Epithelial cell of prostate (primary cell): ENCODE results near the gene CST9L.
A peak's percentile ranks its signal among the peaks of the same experiment; 100 is the strongest.
"Not testable (repeated sequence)": the region's sequence is repeated elsewhere in the genome, so short reads cannot be mapped to it uniquely, and the experiment has no call there.

ENCODE experiments used
- DNase-seq: peaks from one replicate; pipeline ENCODE4 v3.0.0-alpha.2; 2011; ENCODE audit warnings: low read depth, low spot score
- H3K27ac ChIP-seq: fragments of 450-650 bp; 2 replicates; pipeline ENCODE4 v1.5.1; 2017; ENCODE audit warnings: mild to moderate bottlenecking

Gene CST9L

DNA sequence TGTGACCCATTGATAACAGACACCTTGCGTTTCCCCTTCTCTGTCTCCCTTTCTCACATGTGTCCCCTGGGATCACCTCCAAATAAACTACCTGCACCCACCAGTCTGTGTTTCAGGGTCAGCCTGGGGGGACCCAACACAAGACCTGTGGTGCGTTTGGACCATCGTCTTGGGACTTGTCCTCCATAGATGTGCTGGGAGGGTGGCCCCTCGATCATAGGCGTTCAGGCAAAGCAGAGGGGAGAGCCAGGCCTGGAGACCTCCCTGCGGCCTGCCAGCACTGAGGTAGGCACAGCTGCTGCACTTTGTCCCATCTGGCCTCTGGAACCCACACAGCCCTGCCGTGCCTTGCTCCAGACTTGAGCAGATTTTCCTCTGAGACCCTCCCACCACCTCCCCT lies 19.3 kb upstream of the CST9L start:
- peak overlapping the region; percentile 54 for H3K27ac ChIP-seq
- DNase-seq = no peak

DNA sequence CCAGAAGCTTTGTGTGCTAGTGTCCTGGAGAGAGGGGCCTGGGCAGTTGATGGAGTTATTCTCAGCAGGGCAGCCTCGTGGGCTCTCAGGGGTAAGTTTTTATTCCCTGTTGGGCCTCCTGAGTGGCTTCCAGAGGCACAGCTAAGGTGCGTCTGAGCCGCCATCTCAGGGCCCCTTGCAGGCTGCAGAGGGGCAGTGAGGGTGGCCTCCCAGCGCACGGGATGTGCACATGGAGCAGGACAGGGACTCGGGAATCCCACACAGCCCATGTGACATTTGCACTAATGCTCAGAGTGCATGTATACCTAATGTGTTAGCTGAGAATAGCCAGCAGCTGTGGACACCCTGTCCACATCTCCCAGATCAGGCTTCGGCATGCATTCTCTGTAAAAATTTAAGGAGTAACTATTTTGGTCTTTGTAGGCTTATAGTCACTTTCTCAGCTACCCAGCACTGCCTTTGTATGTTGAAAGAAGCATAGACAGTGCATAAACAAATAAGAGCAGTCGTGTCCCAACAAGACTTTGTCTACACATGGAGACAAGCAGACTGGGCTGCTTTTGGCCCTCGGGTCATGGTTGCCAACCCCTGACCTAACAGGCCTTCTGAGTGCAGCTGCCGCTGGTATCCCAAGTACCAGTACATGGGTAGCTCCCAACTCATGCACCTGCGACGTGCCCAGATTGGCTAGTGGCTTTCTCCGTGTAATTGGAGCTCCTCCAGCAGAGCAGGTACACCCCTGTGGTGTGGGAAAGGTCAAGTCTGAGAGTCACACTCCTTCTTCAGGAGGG lies 18.6 kb upstream of the CST9L start:
- H3K27ac ChIP-seq = peak overlapping the region; percentile 54
- DNase-seq = no peak

DNA sequence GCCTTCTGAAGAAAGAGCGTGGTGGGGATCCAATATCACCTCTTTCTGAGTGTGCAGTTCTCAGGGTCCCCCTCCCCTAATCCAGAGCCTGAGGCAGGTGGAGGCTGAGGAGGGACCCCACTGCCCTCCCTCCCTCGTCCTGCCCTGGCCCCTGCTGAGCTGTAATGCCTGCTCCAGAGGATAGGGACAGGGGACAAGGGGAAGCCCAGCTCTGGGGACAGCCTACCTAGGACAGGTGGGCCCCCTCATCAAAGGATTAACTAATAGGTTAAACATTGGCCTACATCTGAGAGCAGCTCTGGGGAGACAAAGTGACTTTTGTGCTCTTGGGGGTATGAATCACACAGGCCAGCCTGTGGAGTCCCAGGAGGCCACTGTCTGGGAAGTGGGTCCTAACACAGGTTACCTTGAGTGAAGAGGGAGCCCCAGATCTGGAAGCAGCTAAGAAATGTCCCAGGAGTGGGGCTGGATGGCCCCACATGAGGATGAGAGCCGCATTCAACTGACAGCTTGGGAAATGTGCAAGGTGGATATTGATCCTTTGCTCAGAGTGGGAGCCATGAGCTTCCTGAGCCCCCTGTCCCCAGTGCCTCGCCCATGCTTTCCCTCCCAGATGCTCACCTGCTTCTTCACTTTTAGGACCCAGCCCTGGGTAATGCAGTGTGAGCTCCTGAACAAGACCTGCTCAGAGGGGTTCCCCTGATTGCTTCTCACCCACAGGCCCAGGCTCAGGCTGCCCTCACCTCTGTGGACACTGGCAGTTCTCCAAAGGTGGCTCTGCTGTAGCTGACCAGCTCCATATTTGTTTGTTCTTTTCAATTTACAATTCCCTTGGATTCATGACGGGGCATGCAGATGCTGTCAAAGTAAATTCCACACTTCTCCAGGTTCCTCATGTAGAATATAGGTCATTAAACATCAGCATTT lies 17.8 kb upstream of the CST9L start:
- no peak for DNase-seq
- H3K27ac ChIP-seq = peak overlapping the region; percentile 54

GRCh38 chr20:23585449-23585807 lies 17.1 kb upstream of the CST9L start:
- H3K27ac ChIP-seq = peak overlapping the region; percentile 64
- no peak for DNase-seq

DNA sequence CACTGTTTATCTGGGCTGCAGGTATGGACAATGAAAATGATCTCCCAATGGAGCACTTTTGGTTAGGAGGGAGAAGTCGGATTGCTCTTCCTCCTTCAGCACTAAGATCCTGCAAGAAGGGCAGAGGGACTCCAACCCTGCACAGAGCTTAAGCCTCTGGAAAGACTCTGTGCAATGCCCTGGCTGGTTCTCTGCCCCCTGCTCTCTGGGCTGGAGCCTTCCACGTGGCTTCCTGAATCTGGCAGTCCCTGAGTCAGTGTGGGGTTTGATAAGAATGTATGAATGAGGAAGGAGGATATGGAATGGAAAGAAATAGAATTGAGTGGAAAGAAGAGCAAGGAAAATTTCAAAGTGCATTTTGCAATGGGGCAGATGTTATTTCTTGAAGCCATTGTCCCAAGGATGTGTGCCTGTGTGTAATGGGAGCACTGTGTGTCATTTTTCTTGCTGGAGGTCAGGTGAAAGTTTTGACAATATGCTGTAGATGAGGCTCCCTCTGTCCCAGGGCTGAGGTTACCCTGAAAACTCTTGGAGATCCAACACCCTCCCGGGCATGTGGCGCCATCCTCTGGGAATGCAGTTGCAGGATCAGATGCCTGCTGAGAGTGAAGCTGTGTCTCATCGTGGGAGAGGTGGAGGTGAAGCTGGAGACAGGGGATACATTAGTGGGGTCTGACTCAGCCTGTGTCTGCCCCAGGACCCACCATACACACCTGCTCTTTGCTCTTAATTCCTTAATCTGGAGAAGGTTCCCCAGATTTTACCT lies 16.3 kb upstream of the CST9L start:
- DNase-seq = no peak
- peak overlapping the region; percentile 64 for H3K27ac ChIP-seq

DNA sequence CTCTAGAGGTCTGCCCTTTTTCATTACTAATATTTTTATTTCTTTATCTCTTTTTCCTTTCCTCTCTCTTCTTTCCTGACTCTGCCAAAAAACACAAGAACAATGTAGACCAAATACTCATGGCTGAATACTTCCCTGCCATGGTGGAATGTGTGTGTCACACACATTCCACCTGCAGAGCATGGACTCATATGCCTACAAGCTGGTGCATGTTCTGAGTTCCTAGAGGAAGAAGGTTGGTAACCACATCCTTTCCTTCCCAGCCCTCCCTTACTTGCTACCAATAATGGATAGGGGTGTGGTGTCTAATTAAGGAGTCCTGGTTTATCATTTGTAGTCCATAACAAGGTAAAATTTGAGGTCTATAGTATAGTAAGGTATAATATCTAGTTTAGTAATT lies 15.2 kb upstream of the CST9L start:
- DNase-seq = peak; percentile 91

DNA sequence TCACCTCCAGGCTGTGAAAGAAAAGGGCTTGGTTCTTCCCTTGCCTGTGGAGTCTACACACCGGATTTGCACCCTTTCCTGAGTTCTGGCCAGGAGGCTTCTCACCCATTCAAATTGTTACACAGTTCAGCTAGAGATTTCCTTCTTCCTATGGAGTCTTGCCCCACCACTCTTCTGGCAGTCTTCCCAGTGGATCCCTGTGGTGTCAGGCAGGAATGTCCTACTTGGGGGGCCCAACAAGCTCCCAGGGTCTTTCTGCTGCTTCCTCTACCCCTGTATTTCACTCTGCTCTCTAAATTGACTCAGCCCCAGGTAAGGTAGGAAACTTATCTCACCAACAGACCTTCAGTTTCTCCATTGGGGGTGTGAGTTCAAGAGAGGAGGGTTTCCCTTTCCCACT lies 14.0 kb upstream of the CST9L start:
- DNase-seq = no peak
- H3K27ac ChIP-seq = peak overlapping the region; percentile 64

More for the DNA sequence above, 15.2 kb upstream of the CST9L start:
- peak overlapping the region; percentile 64 for H3K27ac ChIP-seq

GRCh38 chr20:23581833-23582232 lies 13.5 kb upstream of the CST9L start:
- not testable (repeated sequence) for DNase-seq
- H3K27ac ChIP-seq = peak overlapping the region; percentile 64

GRCh38 chr20:23574977-23575376 lies 6.7 kb upstream of the CST9L start:
- DNase-seq = no peak
- H3K27ac ChIP-seq = no peak overlapping the region

GRCh38 chr20:23570178-23570760 lies 2.0 kb upstream of the CST9L start:
- no peak overlapping the region for H3K27ac ChIP-seq
- DNase-seq = no peak

DNA sequence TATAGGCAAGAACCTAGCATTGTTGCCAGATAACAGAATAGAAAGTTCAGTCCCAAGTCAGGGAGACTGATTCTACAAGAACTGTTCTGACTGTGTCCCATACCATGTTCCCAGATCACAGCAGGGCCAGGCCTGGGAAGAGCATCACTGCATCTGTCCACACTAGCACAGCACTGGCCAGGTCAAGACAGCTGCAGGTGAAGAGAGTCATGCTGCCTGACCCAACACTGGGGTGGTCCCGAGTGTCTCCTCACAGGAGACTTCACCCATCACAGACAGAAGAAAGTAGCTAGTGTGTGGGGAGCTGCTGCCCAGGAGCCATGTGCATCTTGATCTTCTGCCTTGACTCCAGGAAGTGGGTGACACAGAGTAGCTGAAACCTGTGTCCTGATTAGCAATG lies 1.3 kb upstream of the CST9L start:
- DNase-seq = no peak

GRCh38 chr20:23568971-23569330 lies 667 bp upstream of the CST9L start:
- DNase-seq = no peak
- H3K27ac ChIP-seq = no peak overlapping the region

More for the DNA sequence above, 1.3 kb upstream of the CST9L start:
- no peak overlapping the region for H3K27ac ChIP-seq

DNA sequence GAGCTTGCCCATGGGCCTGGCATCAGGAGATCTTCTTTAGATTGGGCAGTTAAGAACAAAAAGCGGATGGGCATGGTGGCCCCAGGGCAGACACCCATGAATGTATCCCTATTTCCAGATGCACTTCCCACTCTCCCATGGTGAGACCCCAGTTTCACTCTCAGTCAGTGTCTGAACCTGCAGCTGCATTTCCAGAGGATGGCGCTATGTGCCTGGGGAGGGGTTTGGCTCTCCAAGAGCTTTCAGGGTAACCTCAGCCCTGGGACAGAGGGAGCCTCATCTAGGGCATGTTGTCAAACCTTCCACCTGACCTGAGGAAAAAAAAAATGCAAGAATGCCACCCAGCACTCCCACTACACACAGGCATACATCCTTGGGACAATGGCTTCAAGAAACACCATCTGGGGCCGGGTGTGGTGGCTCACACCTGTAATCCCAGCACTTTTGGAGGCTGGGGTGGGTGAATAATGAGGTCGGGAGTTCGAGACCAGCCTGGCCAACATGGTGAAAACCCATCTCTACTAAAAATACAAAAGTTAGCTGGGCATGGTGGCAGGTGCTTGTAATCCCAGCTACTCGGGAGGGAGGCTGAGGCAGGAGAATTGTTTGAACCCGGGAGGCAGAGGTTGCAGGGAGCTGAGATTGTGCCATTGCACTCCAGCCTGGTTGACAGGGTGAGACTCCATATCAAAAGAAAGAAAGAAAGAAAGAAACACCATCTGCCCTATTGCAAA lies 1.9 kb downstream of the CST9L start:
- DNase-seq = no peak
- no peak overlapping the region for H3K27ac ChIP-seq

GRCh38 chr20:23565503-23566045 lies 2.7 kb downstream of the CST9L start:
- no peak for DNase-seq
- no peak overlapping the region for H3K27ac ChIP-seq

DNA sequence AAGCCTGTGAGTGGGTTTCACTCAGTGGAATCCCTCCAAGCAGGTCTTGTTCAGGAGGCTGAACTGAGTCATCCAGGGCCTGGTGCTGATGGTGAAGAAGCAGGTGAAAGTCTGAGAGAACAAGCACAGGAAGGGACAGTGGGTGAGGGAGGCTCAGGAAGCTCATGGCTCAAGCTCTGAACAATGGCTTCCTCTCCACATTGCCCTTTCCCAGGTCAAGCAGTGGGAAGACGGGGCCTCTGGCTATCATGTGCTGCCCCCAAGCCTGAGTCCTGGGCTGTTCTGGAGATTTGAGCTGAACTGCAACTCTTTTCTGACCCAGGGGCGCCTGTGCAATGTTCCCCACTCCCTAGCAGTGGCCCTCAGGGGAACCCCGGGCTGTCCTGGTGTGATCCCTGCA lies 3.4 kb downstream of the CST9L start:
- no peak overlapping the region for H3K27ac ChIP-seq
- DNase-seq = no peak

- H3K27ac ChIP-seq = no peak overlapping the region
- no peak for DNase-seq
These were observed 5.5 kb downstream of the CST9L start for GRCh38 chr20:23562721-23563342.

DNA sequence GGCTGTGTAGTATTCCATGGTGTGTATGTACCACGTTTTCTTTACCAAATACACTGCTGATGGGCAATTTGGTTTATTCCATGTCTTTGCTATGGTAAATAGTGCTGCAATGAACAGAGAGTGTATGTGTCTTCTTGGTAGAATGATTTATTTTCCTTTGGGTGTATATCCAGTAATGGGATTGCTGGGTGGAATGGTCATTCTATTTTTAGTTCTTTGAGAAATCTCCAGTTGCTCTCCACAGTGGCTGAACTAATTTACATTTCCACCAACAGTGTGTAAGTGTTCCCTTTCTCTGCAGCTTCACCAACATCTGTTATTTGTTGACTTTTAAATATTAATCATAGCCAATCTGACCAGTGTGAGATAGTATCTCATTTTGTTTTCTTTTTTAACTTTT lies 13.9 kb downstream of the CST9L start:
- no peak overlapping the region for H3K27ac ChIP-seq

DNA sequence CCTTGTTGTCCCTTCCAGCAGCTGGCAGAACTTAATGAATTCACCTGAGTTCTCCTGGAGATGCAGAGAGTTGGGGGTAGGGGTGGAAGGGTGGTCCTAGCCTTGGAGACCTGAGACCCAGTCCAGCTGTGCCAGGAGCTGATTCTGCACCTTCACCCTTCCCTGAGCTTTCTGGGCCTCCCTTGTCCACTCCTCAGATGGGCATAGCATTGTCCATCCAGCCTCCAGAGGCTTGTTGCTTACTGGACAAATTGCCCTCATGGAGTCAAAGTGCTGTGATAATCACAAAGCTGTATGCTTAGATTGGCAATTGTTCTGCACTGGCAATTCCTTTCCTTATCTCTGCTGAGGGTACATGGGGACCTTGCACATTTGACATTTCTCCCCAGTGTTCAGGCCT lies 16.5 kb downstream of the CST9L start:
- DNase-seq = no peak
- H3K27ac ChIP-seq = no peak overlapping the region

More for the DNA sequence above, 13.9 kb downstream of the CST9L start:
- DNase-seq = no peak

DNA sequence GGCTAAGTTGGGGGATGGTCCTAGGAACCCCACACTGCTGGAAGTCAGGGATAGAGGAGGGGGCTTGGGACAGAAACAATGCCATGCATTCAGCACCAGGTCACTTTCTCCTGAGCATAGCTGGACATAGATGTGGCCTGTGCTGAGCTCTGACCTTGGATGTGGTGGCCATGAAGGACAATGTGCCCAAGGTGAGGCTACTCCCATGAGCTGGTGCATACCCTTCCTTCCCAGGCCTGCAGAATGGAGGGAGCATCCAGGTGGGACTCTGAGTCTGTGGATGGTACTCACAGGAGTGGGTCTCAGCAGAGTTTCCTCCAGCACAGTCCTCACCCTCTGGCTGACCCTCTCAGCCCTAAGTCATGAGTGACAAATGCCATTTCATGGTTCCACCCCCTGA lies 16.9 kb downstream of the CST9L start:
- no peak for DNase-seq

More for the DNA sequence above, 16.9 kb downstream of the CST9L start:
- no peak overlapping the region for H3K27ac ChIP-seq
